ENCODE data around the gene PRKCE. TPM values are rescaled to one million over a fixed set of nuclear protein-coding genes. Genes with fewer than 3 reads are reported as not detected.

PRKCE gene
- polyA plus RNA-seq, 1 of the 3 experiments (the other 2 are of a cell fraction), result 16.3 TPM

- POLR2A ChIA-PET, result no interaction called here
- H3K4me2 ChIP-seq, result no peak overlapping the region
Measured at GRCh38 chr2:46082531-46083485, 431.3 kb downstream of the PRKCE start.

GRCh38 chr2:46086578-46087070, 435.1 kb downstream of the PRKCE start:
- Histone ChIP-seq H3K9ac (no peak overlapping the region), H3K27ac (ENCODE audit: low read depth in 2 of 2, low read length in 1 of 2) (no peak overlapping the region), H3K4me2 (no peak overlapping the region), H3F3A (replicated peaks; ENCODE audit: insufficient read depth) (no peaks in the 10 kb centered on the region), H2AFZ (ENCODE audit: low read depth) (no peak overlapping the region), H3K4me3 (ENCODE audit: low read depth in 2 of 2, low read length in 1 of 2) (no peak overlapping the region), H4K20me1 (ENCODE audit: insufficient read depth) (no peaks in the 10 kb centered on the region), H3K9me2 (no peaks in the 10 kb centered on the region), H3K9me3 (no peaks in the 10 kb centered on the region), H3K79me2 (ENCODE audit: insufficient read depth) (peaks cover 32% of the 10 kb centered on the region), H3K27me3 (ENCODE audit: insufficient read depth) (no peaks in the 10 kb centered on the region), H3K4me1 (ENCODE audit: control insufficient read depth in 1 of 2, insufficient read depth in 2 of 2, low read depth in 1 of 2, low read length in 1 of 2) (peaks cover 0 to 5% of the 10 kb centered on the region in 2 experiments; a peak in 1 of 4 replicates), H3K36me3 (replicated peaks in 1 of 2; ENCODE audit: control insufficient read depth in 1 of 2, insufficient read depth in 2 of 2, low read length in 1 of 2) (peaks cover 27 to 43% of the 10 kb centered on the region in 2 experiments)
- POLR2A ChIA-PET, result no interaction called here
- CTCF ChIA-PET, result interaction anchor here (1.2 kb wide), 1 partner anchor 150 kb away, joined by 3 read pairs; no protein-coding TSS in a partner anchor
- no peak for TF ChIP-seq TEAD4 (IDR thresholded peaks at IDR 0.05; ENCODE audit: borderline replicate concordance, insufficient read depth)
- 92% methylated on average over 6 of the region's 6 CpGs for WGBS (ENCODE audit: low lambda C conversion rate)
- DNase-seq, result no peak

More at GRCh38 chr2:46082531-46083485, 431.3 kb downstream of the PRKCE start:
- peaks cover 0 to 2% of the 10 kb centered on the region in 2 experiments; a peak in 1 of 4 replicates for H3K4me1 ChIP-seq (ENCODE audit: control insufficient read depth in 1 of 2, insufficient read depth in 2 of 2, low read depth in 1 of 2, low read length in 1 of 2)
- H3K27ac ChIP-seq (ENCODE audit: low read depth in 2 of 2, low read length in 1 of 2), result no peak overlapping the region
- H3K9me2 ChIP-seq, result no peaks in the 10 kb centered on the region
- no peak for TF ChIP-seq MAX (IDR thresholded peaks at IDR 0.05; ENCODE audit: low read depth)
- 0 out of 2 replicates have a peak, but pooled peaks have one; percentile 6 for TF ChIP-seq FOSL2 (IDR thresholded peaks at IDR 0.05; ENCODE audit: borderline replicate concordance, low read depth)
- no peak overlapping the region for H2AFZ ChIP-seq (ENCODE audit: low read depth)
- H3K9me3 ChIP-seq, result no peaks in the 10 kb centered on the region
- no peaks in the 10 kb centered on the region for H3F3A ChIP-seq (replicated peaks; ENCODE audit: insufficient read depth)
- H3K9ac ChIP-seq, result no peak overlapping the region
- DNase-seq, result no peak
- no peaks in the 10 kb centered on the region for H3K27me3 ChIP-seq (ENCODE audit: insufficient read depth)
- WGBS (ENCODE audit: low lambda C conversion rate), result 81% methylated on average over 14 of the region's 14 CpGs
- H3K79me2 ChIP-seq (ENCODE audit: insufficient read depth), result peaks cover 57% of the 10 kb centered on the region
- CTCF ChIA-PET, result interaction anchor here (1.0 to 1.4 kb wide), 5 partner anchors 20 to 439 kb away, joined by 3 to 4 read pairs (median 3); no protein-coding TSS in a partner anchor
- H3K4me3 ChIP-seq (ENCODE audit: low read depth in 2 of 2, low read length in 1 of 2), result no peak overlapping the region
- no peaks in the 10 kb centered on the region for H4K20me1 ChIP-seq (ENCODE audit: insufficient read depth)
- H3K36me3 ChIP-seq (replicated peaks in 1 of 2; ENCODE audit: control insufficient read depth in 1 of 2, insufficient read depth in 2 of 2, low read length in 1 of 2), result peaks cover 18 to 21% of the 10 kb centered on the region in 2 experiments

GRCh38 chr2:46087492-46087891, 436.0 kb downstream of the PRKCE start:
- DNase-seq, result no peak
- POLR2A ChIA-PET, result no interaction called here
- Histone ChIP-seq H3K9me2 (no peaks in the 10 kb centered on the region), H3K27ac (ENCODE audit: low read depth in 2 of 2, low read length in 1 of 2) (no peak overlapping the region), H3K4me3 (ENCODE audit: low read depth in 2 of 2, low read length in 1 of 2) (no peak overlapping the region), H3F3A (replicated peaks; ENCODE audit: insufficient read depth) (no peaks in the 10 kb centered on the region), H3K79me2 (ENCODE audit: insufficient read depth) (peaks cover 24% of the 10 kb centered on the region), H4K20me1 (ENCODE audit: insufficient read depth) (no peaks in the 10 kb centered on the region), H3K27me3 (ENCODE audit: insufficient read depth) (no peaks in the 10 kb centered on the region), H3K36me3 (replicated peaks in 1 of 2; ENCODE audit: control insufficient read depth in 1 of 2, insufficient read depth in 2 of 2, low read length in 1 of 2) (peaks cover 27 to 47% of the 10 kb centered on the region in 2 experiments), H3K4me1 (ENCODE audit: control insufficient read depth in 1 of 2, insufficient read depth in 2 of 2, low read depth in 1 of 2, low read length in 1 of 2) (peaks cover 0 to 5% of the 10 kb centered on the region in 2 experiments; a peak in 1 of 4 replicates), H3K4me2 (no peak overlapping the region), H3K9me3 (no peaks in the 10 kb centered on the region), H2AFZ (ENCODE audit: low read depth) (no peak overlapping the region), H3K9ac (no peak overlapping the region)
- CTCF ChIA-PET, result no interaction called here
- TF ChIP-seq MXI1 (IDR thresholded peaks at IDR 0.05; ENCODE audit: low read depth, low read length) (no peak), CTCF (IDR thresholded peaks at IDR 0.05) (no peak)
- 89% methylated on average over 4 of the region's 4 CpGs for WGBS (ENCODE audit: low lambda C conversion rate)

All from SK-N-SH (cell line).